Fibroblast of skin of right biceps (primary cell): Measurements from ENCODE around the gene DNAJB2.

Experiments used
- DNase-seq: peaks from one replicate; pipeline ENCODE4 v3.0.0-alpha.2; 2013

DNAJB2 gene

GRCh38 chr2:219261024-219261855 lies 17.9 kb upstream of the DNAJB2 start:
- DNase-seq, result no peak

- DNase-seq, result no peak
These were observed 12.9 kb upstream of the DNAJB2 start for GRCh38 chr2:219266232-219266631.

GRCh38 chr2:219266886-219267285 lies 12.3 kb upstream of the DNAJB2 start:
- no peak for DNase-seq

GRCh38 chr2:219268294-219268693 lies 10.9 kb upstream of the DNAJB2 start:
- no peak for DNase-seq

GRCh38 chr2:219269362-219270054 lies 9.7 kb upstream of the DNAJB2 start:
- no peak for DNase-seq

GRCh38 chr2:219270055-219270372 lies 9.2 kb upstream of the DNAJB2 start:
- no peak for DNase-seq

GRCh38 chr2:219271021-219271420 lies 8.1 kb upstream of the DNAJB2 start:
- no peak for DNase-seq

GRCh38 chr2:219272356-219272755 lies 6.8 kb upstream of the DNAJB2 start:
- no peak for DNase-seq

- DNase-seq, result no peak
These were observed 6.2 kb upstream of the DNAJB2 start for GRCh38 chr2:219272995-219273394.

GRCh38 chr2:219273937-219274336 lies 5.2 kb upstream of the DNAJB2 start:
- DNase-seq, result no peak

GRCh38 chr2:219274361-219274921 lies 4.7 kb upstream of the DNAJB2 start:
- DNase-seq, result peak; percentile 93

- DNase-seq, result peak; percentile 85
These were observed 1.2 kb upstream of the DNAJB2 start for GRCh38 chr2:219277703-219278654.

- DNase-seq, result no peak
These were observed 463 bp upstream of the DNAJB2 start for GRCh38 chr2:219278655-219279150.

- DNase-seq, result no peak
These were observed 850 bp downstream of the DNAJB2 start for GRCh38 chr2:219279916-219280516.

GRCh38 chr2:219280651-219281050 lies 1.5 kb downstream of the DNAJB2 start:
- no peak for DNase-seq

GRCh38 chr2:219281588-219281987 lies 2.4 kb downstream of the DNAJB2 start:
- DNase-seq, result no peak

GRCh38 chr2:219282375-219282774 lies 3.2 kb downstream of the DNAJB2 start:
- DNase-seq, result no peak

- DNase-seq, result no peak
These were observed 3.9 kb downstream of the DNAJB2 start for GRCh38 chr2:219282943-219283581.

GRCh38 chr2:219284501-219285372 lies 5.6 kb downstream of the DNAJB2 start:
- DNase-seq, result peak; percentile 27

GRCh38 chr2:219285373-219285735 lies 6.2 kb downstream of the DNAJB2 start:
- no peak for DNase-seq

- peak; percentile 75 for DNase-seq
These were observed 6.8 kb downstream of the DNAJB2 start for GRCh38 chr2:219285894-219286425.
